Suppressor macrophage treated with lipopolysaccharide for 4 hours (primary cell): Measurements from ENCODE around the gene ARMC2.

Experiments
- DNase-seq: peaks from one replicate; pipeline ENCODE4 v3.0.0-alpha.2; 2020

Gene ARMC2

GRCh38 chr6:108998485-108998884 lies 150.3 kb downstream of the ARMC2 start:
- DNase-seq, result no peak

- no peak for DNase-seq
Observed at GRCh38 chr6:108999428-108999827, 151.2 kb downstream of the ARMC2 start.

DNA sequence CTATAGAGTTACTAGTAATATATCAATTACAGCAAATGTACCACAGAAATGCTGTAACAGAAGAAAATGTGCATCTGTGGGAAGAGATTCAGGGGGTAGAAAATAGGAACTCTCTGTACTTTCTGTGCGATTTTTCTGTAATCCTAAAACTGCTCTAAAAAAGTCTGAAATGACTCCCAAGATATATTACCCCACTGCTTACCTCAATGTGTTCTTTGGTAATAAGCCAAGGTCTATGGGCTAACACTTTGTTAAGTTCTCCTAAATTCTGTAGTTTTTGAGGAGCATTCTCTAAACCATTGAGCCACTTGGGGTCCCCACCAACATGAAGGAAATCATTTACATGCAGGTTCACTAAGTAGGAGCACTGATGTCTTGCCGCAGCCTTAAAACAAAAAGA lies 152.1 kb downstream of the ARMC2 start:
- DNase-seq, result no peak

GRCh38 chr6:109001291-109001894 lies 153.2 kb downstream of the ARMC2 start:
- no peak for DNase-seq

DNA sequence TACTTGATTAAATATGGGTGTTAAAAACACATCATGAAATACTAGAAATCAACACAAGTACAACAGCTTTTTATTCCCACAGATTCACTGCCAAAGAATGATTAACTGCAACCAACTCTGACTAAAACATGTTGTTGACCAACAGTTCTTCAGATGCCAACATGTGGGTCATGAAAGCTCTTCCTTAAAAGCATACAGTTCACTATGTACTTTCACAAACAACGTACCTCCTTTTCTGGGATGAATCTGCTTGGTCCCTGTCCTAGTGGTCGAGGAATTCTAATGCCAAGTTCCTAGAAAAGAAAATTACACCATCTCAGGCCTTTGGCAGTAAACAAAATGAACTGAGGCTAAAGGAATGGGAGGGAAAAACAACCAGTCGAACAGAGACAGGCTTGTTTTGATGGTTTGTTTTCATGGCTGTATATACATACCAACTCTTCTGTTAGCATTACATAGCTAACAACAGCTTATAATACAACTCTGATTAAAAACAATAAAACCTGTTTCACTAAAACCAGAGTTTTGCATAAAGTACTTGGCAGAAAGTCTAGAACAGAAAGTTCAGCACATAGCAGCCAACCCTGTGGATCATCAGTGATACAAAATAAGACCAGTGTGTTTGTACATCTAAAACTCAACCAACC lies 154.0 kb downstream of the ARMC2 start:
- DNase-seq, result peak; percentile 40

GRCh38 chr6:109002882-109003281 lies 154.7 kb downstream of the ARMC2 start:
- DNase-seq, result no peak

- DNase-seq, result no peak
Observed at GRCh38 chr6:109006818-109007217, 158.6 kb downstream of the ARMC2 start.

GRCh38 chr6:109007521-109007920 lies 159.3 kb downstream of the ARMC2 start:
- DNase-seq, result no peak

- no peak for DNase-seq
Observed at GRCh38 chr6:109008054-109008453, 159.8 kb downstream of the ARMC2 start.

DNA sequence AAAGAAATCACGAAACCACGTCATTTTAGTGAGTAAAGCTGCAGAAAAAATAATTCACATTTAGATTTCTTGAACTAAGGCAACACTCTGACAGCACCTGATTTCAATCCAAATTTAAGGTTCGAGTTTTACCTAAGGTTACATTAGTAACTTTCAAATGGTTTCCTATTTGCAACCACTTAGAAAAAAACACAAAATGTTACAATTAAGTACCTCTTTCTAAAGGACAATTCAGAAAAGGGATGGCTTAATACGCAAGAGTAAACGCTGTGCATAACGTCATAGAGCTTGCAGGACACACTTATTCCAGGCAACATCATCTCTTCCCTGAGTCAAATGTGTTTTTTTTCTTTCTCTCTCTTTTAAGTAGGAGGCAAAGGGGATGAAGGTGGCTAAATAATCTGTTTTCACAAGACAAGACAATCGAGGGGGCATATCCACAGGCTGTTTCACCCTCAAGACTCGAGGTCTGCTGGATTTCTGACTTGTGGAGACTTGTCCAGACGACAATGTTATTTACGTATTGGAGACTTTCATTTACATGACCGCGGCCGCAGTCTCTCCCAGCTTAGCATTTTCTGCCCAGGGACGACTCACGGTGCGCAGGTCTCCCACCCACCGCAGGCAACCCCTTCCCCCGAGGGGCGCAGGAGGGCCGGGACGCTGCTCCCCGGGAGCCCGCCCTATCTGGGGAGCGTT lies 160.5 kb downstream of the ARMC2 start:
- DNase-seq, result peak; percentile 61

DNA sequence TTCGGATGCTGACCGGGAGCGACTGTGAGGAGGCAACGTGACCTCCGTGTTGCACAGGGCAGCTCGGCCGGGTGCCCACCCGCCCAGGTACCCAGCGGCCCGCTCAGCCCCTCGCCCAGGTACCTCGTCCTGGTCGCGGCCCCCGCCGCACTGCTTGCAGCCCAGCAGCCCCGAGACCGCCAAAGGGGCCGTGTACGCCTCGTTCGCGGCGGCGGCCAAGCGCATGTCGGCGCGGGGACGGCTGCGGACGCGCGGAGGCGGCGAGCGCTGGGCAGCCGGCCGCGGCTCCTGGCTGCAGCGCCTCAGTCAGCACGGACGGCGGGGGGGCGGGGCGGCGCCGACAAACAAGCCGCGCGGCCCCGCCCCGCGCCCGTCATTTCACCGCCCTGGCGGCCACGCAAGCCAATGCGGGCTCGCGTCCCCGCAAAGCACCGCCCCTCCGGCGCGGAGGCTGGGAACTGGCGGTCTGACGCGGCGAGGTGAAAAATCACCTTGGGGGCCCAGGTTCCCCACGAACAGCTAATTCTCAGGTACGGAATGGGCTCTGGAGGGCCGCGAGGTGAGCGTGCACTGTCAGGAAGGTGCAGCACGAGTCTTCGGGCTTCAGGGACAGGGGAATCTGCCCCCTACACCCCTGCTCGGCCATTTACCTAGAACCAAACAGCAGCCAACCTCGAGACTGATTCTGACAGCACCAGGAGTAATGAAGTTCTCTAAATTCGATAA lies 161.2 kb downstream of the ARMC2 start:
- peak; percentile 95 for DNase-seq

DNA sequence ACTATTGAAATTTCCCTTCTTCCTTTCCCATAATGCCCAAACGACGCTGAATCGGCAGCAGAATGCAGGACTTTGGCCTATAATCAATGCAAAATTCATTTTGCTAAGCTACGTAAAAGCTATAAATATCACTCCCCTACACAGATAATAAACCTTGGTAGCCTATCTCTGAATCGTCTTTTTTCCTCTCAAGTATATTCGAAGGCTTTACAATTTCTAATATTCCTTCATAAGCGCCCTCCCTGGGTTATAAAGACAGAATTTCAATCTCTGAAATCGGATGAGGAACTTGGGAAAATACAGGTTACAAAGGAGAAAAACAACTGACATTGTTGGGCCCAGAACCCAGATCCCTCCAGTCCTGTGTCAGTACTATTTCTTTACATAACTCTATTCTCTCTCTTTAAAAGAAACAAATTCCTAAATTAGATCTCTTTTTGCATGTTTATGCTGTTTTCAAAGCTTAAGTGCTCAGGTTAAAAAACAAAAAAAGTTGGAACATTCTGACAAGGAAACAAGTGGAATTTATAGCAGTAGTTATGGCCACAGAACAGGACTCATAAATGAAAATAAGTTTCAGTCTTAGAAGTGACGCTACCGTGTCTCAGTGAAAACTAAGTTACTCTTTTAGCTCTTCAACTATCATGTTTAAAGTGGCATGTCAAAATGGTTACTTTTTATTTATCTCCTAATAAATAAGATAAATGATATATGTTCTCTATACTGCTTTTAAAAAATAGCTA lies 161.9 kb downstream of the ARMC2 start:
- DNase-seq, result no peak

DNA sequence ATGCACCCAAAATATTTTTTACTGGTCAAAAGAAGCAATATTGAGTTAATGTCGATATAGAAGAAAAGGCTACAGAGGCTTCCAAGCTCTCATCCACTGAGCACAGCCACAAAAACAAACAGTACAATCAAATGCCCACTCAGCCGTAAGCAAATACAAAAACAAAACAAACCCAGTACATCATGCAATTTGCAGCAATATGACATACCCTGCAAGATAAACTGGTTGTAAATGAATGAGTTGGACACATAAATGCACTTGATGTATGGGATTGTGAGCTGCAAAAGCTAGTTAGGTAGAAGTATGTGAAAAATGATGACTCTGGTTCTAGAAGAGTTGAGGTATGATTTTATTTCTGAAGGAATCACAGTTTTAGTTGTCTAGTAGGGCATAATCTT lies 162.5 kb downstream of the ARMC2 start:
- DNase-seq, result no peak

- DNase-seq, result peak; percentile 53
Observed at GRCh38 chr6:109013656-109014305, 165.6 kb downstream of the ARMC2 start.

- DNase-seq, result no peak
Observed at GRCh38 chr6:109014606-109015005, 166.4 kb downstream of the ARMC2 start.

GRCh38 chr6:109015176-109015575 lies 167.0 kb downstream of the ARMC2 start:
- DNase-seq, result no peak

DNA sequence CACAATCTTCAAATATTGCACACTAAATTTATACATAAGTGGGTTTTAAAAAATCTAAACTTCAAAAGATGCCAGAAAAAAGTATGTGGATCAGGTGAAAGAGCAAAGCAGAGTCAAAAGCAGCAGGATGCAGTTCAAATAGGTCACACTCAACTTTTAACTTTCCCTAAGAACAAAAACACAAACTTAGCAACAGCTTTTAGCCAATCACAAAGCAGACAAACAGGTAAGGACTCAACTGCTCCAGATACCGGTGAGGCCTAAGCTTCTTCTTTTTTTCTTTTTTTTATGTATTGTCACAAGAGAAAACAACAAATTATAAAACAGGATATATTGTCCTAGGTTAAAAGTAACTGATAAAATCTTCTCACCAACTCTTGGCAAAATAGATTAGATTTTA lies 171.7 kb downstream of the ARMC2 start:
- no peak for DNase-seq

DNA sequence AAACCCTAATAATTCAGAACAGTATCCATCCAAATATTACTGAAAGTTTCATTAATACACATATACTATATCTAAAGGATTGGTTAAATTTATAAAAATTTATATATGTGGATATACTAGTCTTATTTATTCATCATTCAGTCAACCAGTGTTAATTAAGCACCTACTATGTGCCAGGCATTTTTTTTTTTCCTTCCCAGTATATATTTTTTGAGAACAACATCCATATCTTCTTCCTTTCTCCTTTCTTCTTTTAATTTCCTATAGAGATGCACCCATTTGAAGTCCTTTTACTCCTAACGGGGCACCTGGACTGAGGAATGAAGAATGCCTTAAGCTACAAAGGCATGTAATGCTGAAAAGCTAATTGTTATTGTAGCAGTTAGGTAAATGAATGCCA lies 173.6 kb downstream of the ARMC2 start:
- no peak for DNase-seq

GRCh38 chr6:109023356-109023925 lies 175.2 kb downstream of the ARMC2 start:
- DNase-seq, result no peak
